Measurements from ENCODE around the gene NSMCE4A.
"Not testable (repeated sequence)": the region's sequence is repeated elsewhere in the genome, so short reads cannot be mapped to it uniquely, and the experiment has no call there.

Gene NSMCE4A

DNA sequence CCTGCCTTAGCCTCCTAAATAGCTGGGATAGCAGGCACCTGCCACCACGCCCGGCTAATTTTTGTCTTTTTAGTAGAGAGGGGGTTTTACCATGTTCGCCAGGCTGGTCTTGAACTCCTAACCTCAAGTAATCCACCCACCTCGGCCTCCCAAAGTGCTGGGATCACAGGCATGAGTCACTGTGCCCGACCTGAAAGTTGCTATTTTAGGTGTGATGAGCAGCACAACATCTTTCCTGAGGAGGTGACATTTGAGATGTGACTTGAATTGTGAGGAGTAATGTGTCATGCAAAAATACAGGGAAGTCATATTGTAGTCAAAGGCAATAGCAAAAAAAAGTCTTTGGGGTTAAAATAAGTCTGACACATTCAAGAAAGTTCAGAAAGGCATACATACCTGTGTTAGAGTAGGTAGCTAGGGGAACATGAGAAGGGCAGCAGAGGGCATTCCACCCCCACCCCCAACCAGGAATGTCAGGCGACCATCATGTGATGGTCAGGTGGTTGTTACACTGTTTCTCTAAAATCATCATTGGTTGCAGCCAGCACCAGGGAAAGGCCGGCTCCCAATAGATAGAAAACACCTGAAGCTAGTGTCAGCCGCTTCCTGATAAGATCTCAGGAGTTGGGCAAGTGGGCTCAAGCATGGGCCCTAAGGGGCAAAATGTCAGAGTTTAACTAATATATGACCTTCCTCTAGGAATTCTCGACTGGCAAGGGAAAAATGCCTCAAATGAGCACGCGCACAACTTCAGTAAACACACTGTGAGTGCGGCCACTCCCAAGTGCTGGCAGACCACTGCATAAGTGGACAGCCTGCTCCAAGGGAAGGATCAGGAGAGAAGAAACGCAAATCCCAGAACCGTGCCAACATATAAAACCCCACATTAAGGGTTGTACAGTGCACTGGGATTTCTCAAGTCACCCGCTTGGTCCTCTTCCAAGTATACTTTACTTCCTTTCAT is 13.6 kb upstream of the NSMCE4A start, which contains the start of gene TACC2:
TSS of gene TACC2 (plus strand) at position 803 of the 964 bp plus-strand sequence. CDS start 32,819 bp downstream, outside the sequence.
- DNase-seq = no peak

DNA sequence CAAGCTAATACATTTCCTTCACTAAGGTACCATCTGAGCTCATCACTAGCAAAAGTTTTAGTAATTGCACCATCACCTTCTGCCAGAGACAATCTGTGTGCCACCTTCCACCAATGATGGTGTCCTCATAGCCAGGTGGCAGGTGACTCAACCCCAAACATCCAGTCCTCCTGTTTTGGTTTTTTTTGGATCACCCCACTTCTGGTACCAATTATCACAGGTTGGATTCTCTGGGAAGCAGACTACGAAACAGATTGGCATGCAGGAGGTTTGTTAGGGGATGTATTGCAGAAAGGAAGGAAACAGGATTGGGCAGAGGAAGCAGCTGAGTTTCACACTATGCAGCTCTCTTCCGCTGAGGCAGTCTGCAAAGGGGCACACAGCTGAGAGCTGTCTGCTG is 9.4 kb upstream of the NSMCE4A start:
- DNase-seq = no peak

DNA sequence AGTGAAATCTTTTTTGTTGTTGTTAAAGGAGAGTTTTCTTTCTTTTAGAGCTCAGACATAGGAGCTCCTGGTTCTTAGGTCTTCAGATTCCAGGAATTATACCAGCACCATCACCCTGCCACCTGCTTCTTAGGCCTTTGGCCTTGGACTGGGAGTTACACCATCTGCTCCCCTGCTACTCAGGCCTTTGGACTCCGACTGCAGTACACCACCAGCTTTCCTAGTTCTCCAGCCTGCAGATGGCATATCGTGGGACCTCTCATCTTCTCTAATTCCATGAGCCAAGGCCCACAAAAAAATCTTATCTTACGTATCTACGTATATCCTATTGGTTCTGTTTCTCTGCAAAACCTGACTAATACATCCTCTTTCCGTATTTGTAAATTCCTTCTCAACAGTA is 8.8 kb upstream of the NSMCE4A start:
- peak in 1 of 2 experiments; percentile 12 for DNase-seq

DNA sequence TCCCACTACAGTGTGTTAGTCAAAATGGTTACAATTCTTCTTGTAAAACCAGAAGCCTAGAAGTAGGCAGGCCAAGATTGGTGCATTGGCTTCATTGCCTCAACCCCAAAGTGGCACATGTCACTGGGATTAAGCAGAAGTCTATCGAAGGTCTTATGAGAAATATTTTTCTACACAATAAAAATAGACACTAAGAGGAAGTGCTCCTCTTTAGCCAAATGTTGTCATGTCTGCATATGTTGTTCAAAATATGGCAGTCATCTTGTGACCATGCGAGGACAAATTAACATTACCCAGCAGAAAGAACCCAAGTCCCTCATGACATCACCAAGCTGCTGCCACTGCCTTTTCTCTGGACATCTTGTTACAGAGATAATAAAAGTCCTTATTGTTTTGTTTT is 6.3 kb upstream of the NSMCE4A start:
- no peak for DNase-seq

DNA sequence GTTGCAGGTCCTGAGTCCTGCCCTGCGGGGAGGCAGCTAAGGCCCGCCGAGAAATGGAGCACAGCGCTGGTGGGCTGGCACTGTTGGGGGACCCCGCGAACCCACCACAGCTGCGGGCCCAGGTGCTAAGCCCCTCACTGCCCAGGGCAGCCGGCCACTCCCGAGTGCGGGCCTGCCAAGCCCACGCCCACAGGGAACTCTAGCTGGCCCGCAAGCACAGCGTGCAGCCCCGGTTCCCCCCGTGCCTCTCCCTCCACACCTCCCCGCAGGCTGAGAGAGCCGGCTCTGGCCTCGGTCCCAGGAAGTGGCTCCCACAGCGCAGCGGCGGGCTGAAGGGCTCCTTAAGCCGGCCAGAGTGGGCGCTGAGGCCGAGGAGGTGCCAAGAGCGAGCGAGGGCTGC is 3.5 kb upstream of the NSMCE4A start:
- DNase-seq = no peak

DNA sequence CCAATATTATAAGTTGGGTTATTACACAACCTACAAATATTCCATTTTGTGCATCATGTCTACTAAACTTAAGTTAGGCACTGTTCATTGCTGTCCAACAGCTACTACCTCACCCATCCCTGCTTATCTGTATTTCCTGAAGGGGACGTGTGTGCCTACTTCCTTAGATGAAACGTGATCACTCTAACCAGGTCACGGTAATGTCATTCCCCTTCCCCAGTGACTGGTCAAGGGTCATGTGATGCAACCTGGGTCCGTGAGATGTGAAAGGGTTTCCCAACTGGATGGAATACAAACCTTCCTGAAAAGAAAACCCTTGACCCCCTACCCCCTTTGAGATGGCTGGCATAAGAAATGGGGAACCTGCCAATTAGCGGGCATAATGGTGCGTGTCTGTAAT is 1.6 kb upstream of the NSMCE4A start:
- no peak for DNase-seq

DNA sequence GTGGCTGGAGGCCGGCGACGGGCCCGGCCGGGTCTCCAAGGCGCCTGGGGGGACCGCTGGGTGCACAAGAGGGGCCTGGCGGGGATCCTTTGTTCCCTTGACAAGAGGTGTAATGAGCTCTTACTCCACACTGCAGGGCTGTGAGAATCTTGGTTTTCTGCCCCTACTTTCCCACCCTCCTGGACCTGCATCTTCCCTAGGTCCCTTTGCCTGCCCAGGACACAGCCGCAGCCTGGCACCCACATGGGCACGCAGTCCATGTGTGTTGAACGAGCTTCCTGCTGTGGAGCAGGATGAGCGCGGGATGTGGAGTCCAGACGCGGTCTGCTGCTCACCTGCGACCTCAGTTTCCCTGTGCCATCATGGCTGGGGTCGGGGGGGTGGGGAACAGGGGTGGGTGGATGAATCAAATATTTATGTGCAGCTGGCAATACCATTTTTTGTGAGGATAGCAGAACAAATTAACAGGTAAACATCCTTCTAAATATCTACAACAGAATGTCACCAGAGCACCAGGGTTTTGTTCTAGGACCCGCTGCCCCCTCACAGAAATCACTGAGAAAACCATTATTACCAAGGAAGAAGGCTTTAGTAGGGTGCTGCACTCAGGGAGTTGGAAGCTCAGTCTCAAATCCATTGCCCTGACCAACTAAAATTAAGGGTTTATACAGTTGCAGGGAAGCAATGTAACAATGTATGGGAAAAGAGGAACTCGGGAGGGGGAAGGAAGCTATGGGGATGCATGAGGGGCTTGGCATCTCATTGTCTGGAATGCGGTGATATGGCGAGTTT is 474 bp upstream of the NSMCE4A start:
- DNase-seq = no peak

DNA sequence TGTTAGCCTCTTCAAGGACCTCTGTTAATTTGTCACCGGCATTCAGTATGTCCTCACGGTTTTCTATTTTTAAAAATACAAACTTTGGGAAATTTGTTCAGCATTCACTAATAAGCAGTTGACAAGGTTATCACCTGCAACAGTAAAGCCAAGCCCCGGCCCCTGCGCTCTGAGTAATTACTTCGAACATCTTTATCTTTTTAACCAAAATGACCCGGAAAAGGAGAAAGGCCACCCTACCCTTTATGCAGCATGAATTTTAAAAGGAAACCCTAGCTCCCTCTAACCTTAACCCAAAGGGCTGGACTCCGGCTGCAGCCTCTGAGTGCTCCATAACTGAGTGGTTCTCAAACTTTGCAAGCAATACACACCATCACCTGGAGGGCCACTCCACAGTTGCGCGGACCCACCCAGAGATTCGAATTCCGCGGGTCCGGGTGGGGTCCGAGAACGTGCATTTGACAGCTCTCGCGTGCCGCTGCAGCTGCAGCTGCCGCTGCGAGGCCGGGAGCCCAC is 940 bp downstream of the NSMCE4A start:
- no peak for DNase-seq

DNA sequence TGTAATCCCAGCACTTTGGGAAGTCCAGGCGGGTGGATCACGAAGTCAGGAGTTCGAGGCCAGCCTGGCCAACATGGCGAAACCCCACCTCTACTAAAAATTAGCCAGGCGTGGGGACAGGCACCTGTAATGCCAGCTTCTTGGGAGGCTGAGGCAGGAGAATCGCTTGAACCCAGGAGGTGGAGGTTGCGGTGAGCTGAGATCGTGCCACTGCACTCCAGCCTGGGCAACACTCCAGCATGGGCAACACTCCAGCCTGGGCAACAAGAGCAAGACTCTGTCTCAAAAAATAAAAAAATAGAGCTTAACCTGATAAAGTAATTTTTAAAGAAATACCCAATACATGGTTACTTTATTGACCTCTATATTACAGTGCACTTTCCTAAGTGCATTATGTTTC is 5.9 kb downstream of the NSMCE4A start:
- not testable (repeated sequence) for DNase-seq

DNA sequence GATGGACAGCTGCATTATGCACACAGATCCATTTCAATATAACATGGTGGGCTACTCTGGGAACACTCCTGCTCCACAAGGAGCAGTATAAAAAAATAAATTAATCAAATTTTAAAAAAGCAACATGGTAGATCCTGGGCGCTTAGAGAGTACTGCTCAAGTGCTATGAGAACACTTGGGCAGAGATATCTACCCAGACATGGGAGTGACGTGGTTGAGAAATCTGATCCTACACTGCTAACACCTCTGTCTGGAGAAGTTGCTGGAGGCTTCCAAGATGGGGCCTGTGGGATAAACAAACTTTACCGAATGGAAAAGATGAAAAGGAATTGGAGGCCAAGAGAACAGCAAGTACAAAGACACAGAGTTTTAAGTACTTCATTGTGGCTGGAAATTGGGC is 9.0 kb downstream of the NSMCE4A start:
- DNase-seq = no peak

DNA sequence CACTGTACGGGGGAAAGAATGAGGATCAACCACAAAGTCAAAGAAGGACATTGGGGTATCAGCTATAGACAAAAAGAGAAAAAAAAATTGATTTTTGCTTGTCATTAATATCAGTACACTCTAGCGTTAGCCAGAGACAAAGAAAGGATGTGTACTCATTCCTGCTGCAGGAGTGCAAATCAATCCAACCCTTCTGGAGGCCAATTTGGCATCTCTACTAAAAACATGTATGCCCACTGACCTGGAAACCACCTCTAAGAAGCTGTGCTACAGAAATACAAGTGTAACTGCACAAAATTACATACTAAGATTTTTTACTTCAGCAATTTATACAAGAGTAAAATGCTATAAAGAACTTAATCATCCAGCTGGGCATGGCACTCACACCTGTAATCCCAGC is 13.6 kb downstream of the NSMCE4A start:
- no peak for DNase-seq

DNA sequence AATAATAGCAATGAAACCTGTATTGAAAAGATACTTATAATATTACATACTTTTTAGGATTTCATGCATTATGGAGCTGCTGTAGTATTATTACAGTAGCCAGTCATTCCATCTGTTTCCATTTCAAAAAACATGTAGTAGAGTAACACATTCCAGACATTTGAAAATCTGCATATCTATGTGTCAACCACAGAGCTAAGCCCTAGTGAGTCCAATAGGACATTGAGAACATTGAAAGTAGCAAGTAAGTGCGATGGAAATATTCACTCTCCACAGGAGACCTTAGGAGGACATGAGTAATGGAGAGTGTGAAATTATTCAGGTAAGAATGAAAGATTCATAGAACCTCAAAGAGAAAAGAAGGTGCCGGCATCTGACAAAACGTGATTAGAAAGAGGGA is 15.3 kb downstream of the NSMCE4A start:
- DNase-seq = no peak

DNA sequence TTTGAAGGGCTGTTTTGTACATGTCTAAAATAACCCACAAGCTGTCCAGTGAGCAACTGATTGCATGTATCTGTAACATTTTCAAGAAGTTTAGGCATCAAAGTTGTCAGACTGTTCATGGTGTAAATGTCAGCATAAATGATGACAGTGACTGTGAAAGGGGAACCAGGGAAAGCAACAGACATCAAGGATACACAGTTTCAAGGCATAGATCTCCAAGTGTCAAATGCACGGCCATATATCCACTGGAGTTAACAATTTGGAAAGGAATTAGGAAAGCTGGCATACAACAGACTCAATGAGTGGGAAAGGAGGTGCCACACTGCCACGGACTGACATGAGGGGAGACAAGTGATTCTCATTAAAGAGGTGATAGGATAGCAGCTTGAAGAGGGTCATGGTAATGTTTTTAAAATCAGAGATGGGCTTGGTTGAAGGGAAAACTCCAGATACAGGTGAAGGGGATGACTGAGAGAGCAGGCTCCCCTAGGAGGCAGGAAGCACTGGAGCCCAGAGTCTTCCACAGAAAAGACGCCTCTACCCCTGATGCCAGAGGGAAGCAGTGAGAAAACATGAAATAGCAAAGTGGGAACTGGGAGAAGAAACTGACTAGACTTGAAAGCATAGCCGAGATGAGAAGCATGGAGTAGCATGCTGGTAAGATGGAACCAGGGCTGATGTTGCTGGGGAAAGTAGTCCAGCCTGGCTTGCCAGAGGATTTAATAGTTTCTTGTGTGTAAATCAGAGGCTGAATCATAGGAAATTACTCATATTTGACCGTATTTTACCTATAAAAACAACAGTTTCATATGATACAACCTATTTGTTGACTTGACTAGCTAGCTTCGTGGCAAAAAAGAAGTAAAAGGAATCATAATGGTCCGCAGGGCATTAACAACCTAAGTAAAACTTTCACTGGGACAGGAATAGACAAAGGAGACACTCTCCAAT is 18.6 kb downstream of the NSMCE4A start:
- DNase-seq = no peak

DNA sequence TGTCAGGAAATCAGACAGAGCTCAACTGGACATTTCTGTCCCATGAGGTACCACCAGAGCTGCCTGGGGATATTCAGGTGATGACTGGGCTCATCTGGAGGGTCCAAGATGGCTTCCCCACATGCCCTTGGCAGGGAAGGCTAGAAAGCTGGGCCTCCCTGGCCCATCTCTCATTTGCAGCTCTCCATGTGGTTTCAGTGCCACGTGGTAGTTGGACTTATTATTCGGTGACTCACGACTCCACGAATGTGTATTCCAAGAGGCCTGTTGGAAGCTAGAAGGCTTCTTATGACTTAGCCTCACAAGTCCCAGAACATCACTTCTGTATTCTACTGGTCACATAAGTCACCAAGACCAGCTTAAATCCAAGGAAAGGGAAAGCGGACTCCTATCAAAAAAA is 22.8 kb downstream of the NSMCE4A start:
- no peak for DNase-seq

DNA sequence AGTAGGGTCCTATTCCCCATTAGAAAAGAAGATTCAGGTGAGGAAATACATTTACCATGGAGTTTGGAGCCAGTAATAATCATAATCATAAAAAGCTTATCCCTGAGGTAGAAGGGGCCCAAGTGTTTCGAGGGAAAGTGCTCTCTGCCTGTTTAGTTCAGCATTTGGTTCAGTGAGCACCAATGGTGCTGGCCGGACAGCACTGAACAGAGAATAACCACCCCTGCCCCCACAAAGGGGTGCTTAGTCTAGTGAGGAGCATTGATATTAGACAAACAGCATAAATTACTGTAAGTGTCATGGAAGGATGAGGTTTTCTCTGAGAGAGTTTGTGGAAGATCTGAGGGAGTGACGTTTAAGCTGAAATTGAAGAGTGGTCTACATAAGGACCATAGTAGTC is 25.6 kb downstream of the NSMCE4A start:
- DNase-seq = no peak

DNA sequence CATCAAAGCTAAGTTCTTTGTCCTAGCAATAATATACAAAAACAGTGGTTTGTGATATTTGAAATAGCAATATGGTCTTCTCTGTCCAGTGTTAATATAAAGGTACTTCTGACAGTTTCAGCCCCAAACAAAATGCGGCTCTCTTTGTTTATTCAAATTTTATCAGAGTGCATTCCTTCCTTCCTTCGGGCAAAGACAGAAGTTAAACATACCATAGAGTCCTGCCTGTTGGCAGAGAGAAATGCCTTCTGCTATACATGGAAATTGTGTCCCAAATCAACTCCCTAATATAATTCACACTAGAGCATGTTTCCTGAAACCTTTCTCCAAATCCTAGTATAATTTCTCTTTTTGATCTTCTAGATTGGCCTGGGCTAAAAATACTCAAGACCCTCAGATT is 26.0 kb downstream of the NSMCE4A start:
- no peak for DNase-seq

DNA sequence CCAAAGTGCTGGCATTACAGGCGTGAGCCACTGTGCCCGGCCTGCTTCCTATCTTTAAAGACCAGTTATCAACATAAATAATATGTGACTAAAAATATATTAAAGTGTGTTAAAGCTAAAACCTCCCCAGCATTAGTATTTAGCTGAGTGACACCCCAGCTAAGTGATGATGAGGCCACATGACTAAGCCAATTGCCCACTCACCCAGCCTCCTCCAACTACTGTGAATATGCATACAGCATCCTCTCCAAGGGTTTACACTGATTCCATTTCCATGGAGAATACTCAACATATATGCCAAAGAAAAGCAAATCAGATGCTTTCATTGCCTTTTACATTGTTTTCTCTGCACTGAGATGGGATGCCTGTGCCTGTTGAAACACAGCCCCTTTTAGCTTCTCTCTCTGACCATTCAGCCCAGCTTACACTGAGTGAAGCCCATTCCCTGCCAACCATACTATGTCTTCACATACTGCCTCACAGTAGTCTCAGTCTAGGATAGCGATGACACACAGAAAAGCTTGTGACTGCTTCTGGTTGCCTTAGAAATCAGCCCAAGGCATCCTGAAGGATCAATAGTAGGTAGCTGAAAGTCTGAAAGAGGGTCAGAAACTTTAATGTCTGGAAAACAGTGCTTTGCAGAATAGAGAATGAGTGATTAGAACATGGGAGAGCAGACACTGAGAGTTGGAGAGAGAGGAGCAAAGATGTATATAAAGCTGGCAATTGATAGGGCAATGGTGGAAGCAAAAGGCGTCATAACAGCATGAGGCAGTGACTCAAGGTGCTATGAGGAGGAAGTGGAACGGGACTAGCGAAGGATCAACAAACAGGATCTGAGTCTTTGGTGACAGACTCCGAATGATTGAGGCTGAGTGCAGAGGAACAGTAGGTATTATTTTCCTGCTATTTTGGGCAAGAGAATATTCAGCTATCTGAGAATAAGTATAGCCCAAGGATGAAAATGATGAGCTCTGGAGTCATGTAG is 27.4 kb downstream of the NSMCE4A start:
- no peak for DNase-seq

DNA sequence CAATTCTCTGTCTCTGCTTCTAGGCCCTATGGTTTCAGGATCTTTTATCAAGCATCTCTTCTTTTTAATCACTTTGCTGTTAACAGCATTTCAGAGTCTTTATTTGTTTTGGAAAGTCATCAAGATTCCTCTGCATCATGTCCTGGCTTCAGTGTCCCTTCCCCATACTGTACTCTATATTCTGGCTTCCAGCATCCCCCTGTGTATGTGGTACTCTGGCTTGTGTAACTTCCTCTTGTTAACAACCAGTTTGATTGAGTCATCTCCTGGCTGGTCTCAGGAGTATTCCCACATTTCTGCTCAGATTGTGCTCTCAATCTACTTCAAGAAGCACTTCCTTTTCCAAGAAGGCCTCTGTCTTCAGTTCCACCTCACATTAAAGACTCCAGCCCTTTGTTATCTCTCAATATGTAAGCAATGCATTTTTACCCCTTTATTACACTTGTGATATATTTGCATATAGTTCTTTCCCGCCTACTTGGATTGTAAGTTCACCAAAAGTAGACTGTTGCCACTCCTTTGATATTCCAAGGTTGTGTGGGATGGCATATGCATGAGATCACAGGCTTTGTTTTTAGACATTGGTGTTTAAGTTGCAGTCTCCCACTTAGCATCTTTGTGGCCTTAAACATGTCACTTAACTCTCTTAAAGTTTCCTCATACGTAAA is 32.1 kb downstream of the NSMCE4A start:
- DNase-seq = no peak

DNA sequence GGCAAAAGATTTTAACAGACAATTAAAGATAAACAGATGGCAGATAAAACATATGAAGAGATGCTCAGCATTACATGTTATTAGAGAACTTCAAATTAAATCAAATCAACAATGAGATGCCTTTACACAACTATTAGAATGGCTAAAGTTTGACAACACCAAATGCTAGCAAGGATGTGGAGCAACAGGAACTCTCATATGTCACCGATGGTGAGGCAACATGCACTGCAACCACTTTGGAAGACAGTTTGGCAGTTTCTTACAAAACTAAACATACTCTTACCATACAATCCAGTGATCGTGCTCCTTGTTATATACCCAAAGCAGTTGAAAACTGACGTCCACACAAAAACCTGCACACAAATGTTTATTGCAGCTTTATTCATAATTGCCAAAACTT is 33.5 kb downstream of the NSMCE4A start:
- DNase-seq = no peak

DNA sequence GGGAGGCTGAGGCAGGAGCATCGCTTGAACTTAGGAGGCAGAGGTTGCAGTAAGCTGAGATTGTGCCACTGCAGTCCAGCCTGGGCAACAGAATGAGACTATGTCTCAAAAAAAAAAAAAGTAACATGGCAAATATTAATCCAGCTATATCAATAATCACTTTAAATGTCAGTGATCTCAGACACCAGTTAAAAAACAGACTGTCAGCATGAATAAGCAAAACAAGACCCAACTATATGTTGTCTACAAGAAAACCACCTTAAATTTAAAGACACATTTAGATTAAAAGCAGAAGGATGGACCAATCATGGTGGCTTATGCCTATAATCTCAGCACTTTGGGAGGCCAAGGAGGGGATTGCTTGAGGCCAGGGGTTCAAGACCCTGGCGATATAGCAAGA is 38.7 kb downstream of the NSMCE4A start:
- DNase-seq = no peak

DNA sequence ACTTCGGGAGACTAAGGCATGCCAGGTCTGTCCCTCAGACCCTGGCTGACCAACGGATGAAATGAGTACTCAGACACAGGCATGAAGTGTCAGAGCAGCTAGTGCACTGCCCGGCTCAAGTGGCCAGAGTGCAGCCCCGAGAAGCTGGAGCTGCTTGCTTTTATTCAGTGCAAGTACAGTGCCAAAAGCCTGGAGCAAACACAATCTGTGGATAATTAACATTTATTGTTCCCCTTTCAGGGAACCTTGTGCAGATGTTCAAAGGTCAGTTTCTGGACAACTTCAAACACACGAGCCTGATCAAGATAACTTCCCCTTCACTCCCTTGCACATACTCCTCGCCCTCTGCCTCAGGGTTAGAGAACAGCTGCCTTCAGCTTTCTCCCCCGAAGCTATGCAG is 39.3 kb downstream of the NSMCE4A start:
- no peak for DNase-seq

All from NCI-H446 (cell line).